NK-92 (cell line): ENCODE results near the gene USP36.
"Not testable (repeated sequence)": the region's sequence is repeated elsewhere in the genome, so short reads cannot be mapped to it uniquely, and the experiment has no call there.

ENCODE experiments used
- DNase-seq: peaks from one replicate; lab custom pipeline; 2025; ENCODE audit not compliant: unreplicated experiment; lab: John Stamatoyannopoulos, UW

USP36 gene

GRCh38 chr17:78771758-78772382, 68.7 kb downstream of the USP36 start:
- no peak for DNase-seq

GRCh38 chr17:78769196-78769773, 71.3 kb downstream of the USP36 start:
- no peak for DNase-seq

- no peak for DNase-seq
These were observed 72.8 kb downstream of the USP36 start for GRCh38 chr17:78767806-78768205.

DNA sequence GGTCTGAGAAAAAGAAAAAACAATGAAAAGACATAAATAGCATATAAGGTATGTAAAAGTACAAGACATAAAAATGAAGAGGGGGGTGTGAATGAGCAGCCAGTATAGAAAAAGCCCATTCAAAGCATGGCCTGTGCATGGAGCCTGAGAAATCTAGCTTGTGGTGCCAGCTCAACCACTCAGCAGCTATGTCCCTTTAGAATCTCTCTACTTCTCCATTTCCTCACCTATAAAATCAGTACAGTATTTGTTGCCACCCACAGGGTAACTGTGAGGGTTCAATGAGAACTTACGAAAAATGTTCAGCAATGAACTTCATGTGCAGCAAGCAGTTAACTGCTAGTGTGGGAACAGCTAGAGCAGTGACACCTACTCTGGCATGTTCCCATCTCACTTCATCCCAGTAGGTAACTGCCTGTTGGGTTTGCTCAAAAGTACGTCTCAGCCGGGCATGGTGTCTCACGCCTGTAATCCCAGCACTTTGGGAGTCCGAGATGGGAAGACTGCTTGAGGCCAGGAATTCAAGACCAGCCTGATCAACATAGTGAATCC, 73.8 kb downstream of the USP36 start:
- DNase-seq = no peak

GRCh38 chr17:78766225-78766624, 74.4 kb downstream of the USP36 start:
- no peak for DNase-seq

GRCh38 chr17:78765821-78766220, 74.8 kb downstream of the USP36 start:
- DNase-seq = no peak

DNA sequence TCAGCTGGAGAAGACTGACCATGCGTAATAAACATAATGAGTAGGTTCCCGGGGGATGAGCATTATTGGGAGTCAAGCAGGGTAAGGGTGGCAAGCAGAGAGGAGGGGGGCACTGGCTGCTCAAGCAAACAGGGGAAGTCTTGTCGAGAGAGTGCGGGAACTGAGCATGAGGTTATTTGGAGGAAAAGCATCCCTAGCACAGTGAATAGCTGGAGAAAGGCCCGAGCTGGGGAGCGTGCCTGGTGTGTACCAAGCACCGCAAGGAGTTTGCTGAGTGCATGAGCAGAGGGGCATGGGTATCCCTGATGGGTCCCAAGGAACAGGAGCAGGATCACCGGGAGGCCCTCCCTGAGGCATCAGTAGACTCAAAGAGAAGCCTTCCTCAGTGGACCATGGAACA, 75.7 kb downstream of the USP36 start:
- DNase-seq = no peak

DNA sequence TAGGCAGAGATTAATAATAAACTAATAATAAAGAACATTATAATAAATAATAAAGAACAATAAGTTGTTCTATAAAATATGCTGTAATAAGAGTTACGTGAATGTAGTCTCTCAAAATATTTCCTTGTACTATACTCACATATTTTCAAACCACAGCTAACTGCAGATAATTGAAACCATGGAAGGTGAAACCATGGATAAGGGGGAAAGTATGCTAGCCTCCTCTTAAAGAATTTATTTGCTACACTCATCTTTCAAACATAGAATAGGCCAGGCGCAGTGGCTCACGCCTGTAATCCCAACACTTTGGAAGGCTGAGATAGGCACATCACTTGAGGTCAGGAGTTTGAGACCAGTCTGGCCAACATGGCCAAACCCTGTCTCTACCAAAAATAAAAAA, 77.1 kb downstream of the USP36 start:
- no peak for DNase-seq

DNA sequence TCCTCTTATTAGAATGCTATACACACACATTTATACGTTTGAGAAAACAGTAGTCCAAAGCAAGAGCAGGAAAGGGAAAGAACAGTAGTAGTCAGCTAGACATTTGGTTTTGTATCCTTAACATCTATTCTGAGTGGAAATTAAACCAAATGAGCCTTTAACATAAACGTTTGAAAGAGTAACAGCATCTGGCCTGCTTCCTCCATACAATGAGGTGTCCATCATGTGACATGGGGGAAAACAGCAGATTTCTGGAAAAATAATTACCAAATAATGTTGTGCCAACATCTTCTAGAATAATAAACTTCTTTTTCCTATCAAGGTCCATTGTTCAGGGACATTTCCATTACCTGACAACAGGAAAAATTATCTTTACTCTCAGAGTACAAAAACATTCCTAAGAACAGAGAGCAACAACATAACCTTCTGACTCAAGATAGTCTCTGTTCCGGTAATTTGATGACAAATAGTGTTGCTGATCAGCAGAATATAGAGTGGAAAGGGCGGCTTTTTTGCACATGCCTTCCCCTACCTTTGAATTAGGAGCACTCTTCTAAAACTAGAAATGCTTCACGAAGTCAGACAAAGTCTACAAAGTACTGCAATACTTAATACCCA, 78.7 kb downstream of the USP36 start:
- no peak for DNase-seq

GRCh38 chr17:78759969-78760352, 80.7 kb downstream of the USP36 start:
- no peak for DNase-seq

GRCh38 chr17:78759203-78759968, 81.2 kb downstream of the USP36 start:
- no peak for DNase-seq

DNA sequence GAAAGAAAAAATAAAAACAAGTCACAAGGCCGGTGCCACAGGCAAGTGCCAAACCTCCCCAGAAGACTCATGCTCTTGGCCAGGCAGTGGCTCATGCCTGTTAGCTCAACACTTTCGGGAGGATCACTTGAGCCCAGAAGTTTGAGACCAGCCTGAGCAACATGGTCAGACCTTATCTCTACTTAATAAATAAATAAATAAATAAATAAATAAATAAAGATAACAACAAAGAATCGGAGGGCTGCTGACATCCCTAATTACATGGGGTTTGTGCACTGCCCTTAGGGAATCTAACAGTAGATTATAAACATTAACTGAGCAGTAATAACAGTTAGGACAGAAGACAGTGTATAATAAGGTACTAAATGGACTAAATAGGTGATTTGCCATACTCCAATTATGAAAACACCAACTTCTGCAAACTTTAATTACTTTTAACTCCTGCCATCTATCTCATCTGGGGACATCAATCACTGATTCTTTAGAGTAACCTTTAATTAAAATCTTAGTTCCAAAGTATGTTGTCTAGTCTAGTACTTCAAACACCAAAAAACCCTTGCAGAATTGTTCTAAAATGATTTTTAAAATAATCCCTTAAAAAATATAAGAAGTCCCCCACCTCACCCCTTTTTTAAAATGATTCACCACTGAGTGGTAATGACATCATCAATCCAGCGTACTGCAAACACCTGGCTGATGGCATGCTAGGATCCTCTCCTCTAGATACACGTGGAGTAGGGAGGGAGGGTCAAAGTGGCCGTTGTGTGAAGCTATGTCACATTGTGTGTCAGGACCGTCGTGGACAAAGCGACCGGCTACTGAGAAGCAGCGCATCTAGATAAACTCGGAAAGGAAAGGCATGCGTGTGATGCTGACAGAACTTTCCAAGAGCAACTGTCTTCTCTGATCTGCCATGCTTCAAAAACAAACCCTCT, 87.0 kb downstream of the USP36 start:
- DNase-seq = no peak

GRCh38 chr17:78751447-78752161, 89.0 kb downstream of the USP36 start:
- no peak for DNase-seq

DNA sequence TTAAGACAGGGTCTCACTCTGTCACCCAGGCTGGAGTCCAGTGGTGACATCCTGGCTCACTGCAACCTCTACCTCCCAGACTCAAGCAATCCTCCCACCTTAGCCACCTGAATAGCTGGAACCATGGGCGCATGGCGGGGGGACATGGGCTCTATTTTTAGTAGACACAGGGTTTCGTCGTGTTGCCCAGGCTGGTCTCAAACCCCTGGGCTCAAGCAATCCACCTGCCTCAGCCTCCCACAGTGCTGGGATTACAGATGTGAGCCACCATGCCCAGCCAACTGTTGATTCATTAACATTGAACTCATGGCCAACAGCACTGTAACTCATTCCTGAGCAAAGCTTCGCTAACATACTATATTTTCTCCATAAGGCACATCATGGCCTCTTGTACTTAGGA, 89.6 kb downstream of the USP36 start:
- not testable (repeated sequence) for DNase-seq

DNA sequence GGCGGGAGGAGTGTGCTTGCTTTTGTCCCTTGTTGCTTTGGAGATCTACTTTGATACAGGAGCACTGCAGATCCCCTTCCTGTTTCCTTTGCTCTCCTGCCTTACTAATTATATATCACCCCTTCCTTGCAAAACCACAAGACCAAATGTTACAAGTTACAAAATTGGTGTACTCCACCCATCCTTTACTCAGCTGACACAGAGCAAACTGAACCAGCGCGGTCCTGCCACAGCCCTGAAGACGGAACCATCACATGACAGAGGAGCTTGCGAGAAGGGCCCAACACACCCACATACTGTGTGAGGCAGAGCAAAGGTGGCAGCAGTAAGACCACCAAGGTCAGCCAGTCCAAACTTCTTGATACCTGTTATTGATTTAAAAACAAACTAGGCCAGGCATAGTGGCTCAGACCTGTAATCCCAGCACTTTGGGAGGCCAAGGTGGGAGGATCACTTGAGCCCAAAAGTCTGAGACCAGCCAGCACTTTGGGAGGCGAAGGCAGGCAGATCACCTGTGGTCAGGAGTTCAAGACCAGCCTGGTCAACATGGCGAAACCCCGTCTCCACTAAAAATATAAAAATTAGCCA, 91.8 kb downstream of the USP36 start:
- DNase-seq = no peak

DNA sequence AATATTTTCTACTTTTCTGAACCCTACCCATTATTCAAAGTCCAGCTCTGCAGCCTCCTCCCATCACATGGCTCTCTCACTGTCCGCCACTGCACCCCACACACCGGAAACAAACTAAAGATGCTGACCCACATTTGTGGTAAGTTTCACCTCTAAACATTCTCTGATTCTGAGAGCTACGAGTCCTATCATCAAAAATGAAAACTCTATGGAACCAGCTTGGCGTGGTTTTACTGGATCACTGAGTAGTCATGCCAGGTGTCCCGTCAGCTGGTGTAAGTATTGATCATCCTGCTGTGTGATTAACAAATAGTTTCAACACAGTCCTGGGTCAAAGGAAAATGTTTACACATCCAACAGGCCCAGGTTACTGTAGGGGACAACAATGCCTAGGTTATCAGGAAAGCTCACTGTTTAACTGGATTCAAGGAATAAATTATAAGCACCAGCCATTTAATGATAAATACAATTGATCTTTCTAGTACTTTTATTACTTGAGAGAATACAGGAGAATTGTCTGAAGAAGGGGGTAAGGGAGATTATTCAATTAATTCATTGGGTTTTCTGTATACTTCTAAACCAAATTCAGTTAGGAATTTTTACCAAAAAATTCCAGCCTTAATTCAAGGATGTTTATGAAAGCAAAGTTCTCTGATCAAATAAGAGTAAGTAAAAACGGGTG, 92.4 kb downstream of the USP36 start:
- no peak for DNase-seq

- DNase-seq = no peak
These were observed 93.1 kb downstream of the USP36 start for GRCh38 chr17:78747488-78747887.

DNA sequence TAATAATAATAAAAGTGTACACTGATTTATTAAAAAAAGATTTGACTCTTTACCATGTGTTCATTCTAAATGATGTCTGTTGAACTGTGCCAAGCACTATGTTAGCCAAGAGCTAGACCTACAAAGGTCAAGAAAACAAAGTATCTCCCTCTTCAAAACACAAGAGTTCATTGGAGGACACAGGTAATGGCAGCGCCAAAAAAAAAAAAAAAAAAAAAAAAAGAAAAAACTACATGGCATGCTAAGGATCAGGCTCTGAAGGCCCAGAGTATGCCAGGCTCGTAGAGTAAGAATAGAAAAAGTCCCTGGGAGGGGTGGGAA, 93.7 kb downstream of the USP36 start:
- DNase-seq = no peak

DNA sequence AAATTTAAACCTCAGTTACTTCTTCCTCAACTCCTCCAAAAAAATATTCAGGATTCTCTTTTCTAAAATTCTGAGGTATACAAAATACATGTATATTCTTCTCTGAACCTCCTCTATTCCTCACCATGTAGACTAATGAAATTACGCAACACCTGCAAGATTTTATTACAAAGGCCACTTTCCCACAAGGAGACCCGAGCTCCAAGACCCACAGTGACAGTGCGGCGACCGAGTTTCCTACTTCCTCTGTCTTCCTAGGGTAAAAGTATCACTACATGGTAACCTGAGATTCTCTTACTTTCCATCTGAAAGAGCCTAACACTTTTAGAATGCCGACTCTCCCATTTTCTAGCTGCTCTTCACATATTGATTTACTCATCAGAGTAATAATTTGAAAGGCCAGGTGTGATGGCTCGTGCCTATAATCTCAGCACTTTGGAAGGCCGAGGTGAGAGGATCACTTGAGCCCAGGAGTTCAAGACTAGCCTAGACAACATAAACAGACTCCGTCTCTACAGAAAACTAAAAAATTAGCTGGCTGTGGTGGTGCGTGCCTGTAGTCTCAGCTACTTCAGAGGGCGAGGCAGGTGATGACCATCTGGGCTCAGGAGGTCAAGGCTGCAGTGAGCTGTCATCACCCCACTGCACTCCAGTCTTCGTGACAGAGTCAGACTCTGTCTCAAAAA, 94.2 kb downstream of the USP36 start:
- no peak for DNase-seq
